OCI-LY3 (cell line): Measurements from ENCODE around the gene ALG5.

Source experiments
- H2AFZ ChIP-seq: fragments of 200-600, 300-600 bp; shearing (Covaris generic); 2 replicates; pipeline ENCODE4 v1.6.0; 2014; ENCODE audit warnings: antibody characterized with exemption, low read depth, low read length
- H3K27ac ChIP-seq: fragments of 200-600, 300-600 bp; sonication (generic); 2 replicates; pipeline ENCODE4 v1.5.1; 2014; ENCODE audit warnings: mild to moderate bottlenecking, low read length, moderate library complexity, mixed read lengths
- H3K27me3 ChIP-seq: fragments of 200-600, 300-600 bp; sonication (generic); 2 replicates; pipeline ENCODE4 v1.6.1; 2014; ENCODE audit warnings: low read depth, low read length, mixed read lengths
- H3K36me3 ChIP-seq: fragments of 200-600, 300-600 bp; sonication (generic); replicated peaks from 2 replicates; pipeline ENCODE3; 2014; ENCODE audit warnings: low read depth, low read length, mixed read lengths
- H3K4me1 ChIP-seq: fragments of 300-600, 200-600 bp; sonication (generic); 2 replicates; pipeline ENCODE4 v1.6.1; 2014; ENCODE audit warnings: low read length, mixed read lengths
- H3K4me2 ChIP-seq: fragments of 200-600, 300-600 bp; sonication (generic); 2 replicates; pipeline ENCODE4 v1.6.1; 2014; ENCODE audit warnings: low read length, mixed read lengths
- H3K4me3 ChIP-seq: fragments of 300-600, 200-600 bp; sonication (generic); 2 replicates; pipeline ENCODE4 v1.5.1; 2014; ENCODE audit warnings: antibody characterized with exemption, mild to moderate bottlenecking, low read length, moderate library complexity
- H3K79me2 ChIP-seq: fragments of 300-600, 200-600 bp; shearing (Covaris generic); 2 replicates; pipeline ENCODE4 v1.6.1; 2014; ENCODE audit warnings: mild to moderate bottlenecking, low read length, mixed read lengths
- H3K9ac ChIP-seq: fragments of 300-600, 200-600 bp; shearing (Covaris generic); 2 replicates; pipeline ENCODE4 v1.6.0; 2014; ENCODE audit warnings: mild to moderate bottlenecking, low read length, moderate library complexity
- H3K9me3 ChIP-seq: fragments of 200-600, 300-600 bp; shearing (Covaris generic); 2 replicates; pipeline ENCODE4 v1.6.1; 2014; ENCODE audit warnings: low read length, mixed read lengths; ENCODE audit not compliant: insufficient read depth
- H4K20me1 ChIP-seq: fragments of 200-600, 300-600 bp; sonication (generic); 2 replicates; pipeline ENCODE4 v1.6.1; 2016; ENCODE audit warnings: low read length, mixed read lengths; ENCODE audit not compliant: insufficient read depth
- EZH2phosphoT487 ChIP-seq: fragments of 200-600 bp; shearing (Covaris generic); IDR thresholded peaks from 2 replicates; pipeline ENCODE4 v1.6.1; 2018; ENCODE audit warnings: antibody characterized with exemption, mixed run types, low read depth
- TF ChIP-seq, protein P1 (sequence below): fragments of 200-600, 300-600 bp; sonication (generic); IDR thresholded peaks from 2 replicates; pipeline ENCODE4 v1.5.1; 2014; ENCODE audit warnings: antibody characterized with exemption, low read length, low read depth

ALG5 gene

GRCh38 chr13:37011002-37011401 is 11.9 kb upstream of the ALG5 start:
- peaks cover 80% of the 10 kb centered on the region for H3K36me3 ChIP-seq
- no peaks in the 10 kb centered on the region for H3K9me3 ChIP-seq
- H4K20me1 ChIP-seq = no peaks in the 10 kb centered on the region
- TF ChIP-seq EZH2phosphoT487 = no peak
- TF ChIP-seq, protein P1, sequence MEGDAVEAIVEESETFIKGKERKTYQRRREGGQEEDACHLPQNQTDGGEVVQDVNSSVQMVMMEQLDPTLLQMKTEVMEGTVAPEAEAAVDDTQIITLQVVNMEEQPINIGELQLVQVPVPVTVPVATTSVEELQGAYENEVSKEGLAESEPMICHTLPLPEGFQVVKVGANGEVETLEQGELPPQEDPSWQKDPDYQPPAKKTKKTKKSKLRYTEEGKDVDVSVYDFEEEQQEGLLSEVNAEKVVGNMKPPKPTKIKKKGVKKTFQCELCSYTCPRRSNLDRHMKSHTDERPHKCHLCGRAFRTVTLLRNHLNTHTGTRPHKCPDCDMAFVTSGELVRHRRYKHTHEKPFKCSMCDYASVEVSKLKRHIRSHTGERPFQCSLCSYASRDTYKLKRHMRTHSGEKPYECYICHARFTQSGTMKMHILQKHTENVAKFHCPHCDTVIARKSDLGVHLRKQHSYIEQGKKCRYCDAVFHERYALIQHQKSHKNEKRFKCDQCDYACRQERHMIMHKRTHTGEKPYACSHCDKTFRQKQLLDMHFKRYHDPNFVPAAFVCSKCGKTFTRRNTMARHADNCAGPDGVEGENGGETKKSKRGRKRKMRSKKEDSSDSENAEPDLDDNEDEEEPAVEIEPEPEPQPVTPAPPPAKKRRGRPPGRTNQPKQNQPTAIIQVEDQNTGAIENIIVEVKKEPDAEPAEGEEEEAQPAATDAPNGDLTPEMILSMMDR = no peak
- no peak overlapping the region for H3K4me2 ChIP-seq
- no peaks in the 10 kb centered on the region for H3K4me1 ChIP-seq
- no peak overlapping the region for H3K27ac ChIP-seq
- no peaks in the 10 kb centered on the region for H3K79me2 ChIP-seq
- H3K27me3 ChIP-seq = no peaks in the 10 kb centered on the region
- H2AFZ ChIP-seq = no peak overlapping the region
- H3K9ac ChIP-seq = no peak overlapping the region
- no peak overlapping the region for H3K4me3 ChIP-seq

DNA sequence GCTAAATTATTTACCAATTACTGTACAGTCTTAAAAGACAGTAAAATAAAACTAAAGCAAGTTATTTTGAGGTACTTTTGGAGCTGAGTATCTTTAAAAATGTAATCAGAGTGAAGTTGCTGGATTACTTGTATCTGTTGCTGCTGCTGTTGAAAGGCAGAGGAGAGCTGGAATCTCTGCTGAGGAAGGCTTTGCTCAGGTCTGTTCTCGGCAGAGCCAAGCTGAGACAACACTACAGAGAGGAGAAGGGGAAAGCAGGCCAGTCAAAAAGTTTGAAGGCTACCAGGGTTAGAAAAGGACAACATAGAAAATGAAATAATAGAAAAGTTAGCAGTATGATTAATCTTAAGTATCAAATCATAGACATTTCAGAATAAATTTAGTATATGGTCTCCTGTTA is 11.3 kb upstream of the ALG5 start:
- Histone ChIP-seq H3K9me3 (no peaks in the 10 kb centered on the region), H3K79me2 (no peaks in the 10 kb centered on the region), H2AFZ (no peak overlapping the region), H3K27me3 (no peaks in the 10 kb centered on the region), H3K4me3 (no peak overlapping the region), H3K9ac (no peak overlapping the region), H3K4me2 (no peak overlapping the region), H4K20me1 (no peaks in the 10 kb centered on the region), H3K36me3 (peaks cover 78% of the 10 kb centered on the region), H3K27ac (no peak overlapping the region), H3K4me1 (no peaks in the 10 kb centered on the region)
- TF ChIP-seq EZH2phosphoT487 = no peak
- TF ChIP-seq, protein P1 = no peak

DNA sequence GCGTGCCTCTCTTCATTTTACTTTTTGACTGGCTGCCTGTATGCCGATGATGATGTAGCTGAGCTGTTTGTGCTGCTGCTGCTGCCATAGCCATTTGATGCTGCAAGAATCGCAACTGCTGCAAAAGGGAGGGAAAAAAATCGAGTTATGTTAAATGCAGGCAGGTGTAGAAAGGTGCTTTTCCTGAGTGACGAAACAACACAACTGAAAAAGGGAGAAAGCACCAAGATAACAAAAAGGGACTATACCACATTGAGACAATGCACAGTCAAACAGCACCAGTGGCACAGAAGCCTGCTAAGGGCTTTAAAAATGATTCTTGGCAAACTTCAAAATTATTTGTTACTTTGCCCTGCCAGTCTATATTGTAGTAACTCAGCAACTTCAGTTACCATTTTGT is 10.6 kb upstream of the ALG5 start:
- Histone ChIP-seq H3K4me1 (no peaks in the 10 kb centered on the region), H3K9me3 (no peaks in the 10 kb centered on the region), H2AFZ (no peak overlapping the region), H3K4me3 (no peak overlapping the region), H4K20me1 (no peaks in the 10 kb centered on the region), H3K9ac (no peak overlapping the region), H3K79me2 (no peaks in the 10 kb centered on the region), H3K36me3 (peaks cover 80% of the 10 kb centered on the region), H3K27ac (no peak overlapping the region), H3K4me2 (no peak overlapping the region), H3K27me3 (no peaks in the 10 kb centered on the region)
- no peak for TF ChIP-seq EZH2phosphoT487
- TF ChIP-seq, protein P1 = no peak

DNA sequence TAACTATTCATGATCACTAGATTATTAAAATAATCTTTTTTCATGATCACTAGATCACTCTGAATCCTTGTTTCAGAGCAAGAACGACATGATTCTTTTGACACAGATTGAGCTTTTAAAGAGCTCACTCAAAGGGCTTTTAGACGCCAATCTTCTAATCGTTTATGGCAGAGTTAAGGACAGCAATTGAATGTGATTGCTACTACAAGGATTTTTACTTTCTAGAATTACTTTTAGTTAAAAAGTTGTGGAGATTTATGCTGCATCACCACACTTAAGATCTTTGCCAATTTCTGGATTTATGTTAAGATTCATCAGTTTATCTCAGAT is 2.7 kb upstream of the ALG5 start:
- no peaks in the 10 kb centered on the region for H4K20me1 ChIP-seq
- H3K4me3 ChIP-seq = peak overlapping the region; percentile 94
- H3K4me2 ChIP-seq = peak overlapping the region; percentile 72
- H3K4me1 ChIP-seq = peaks cover 14% of the 10 kb centered on the region
- peaks cover 56% of the 10 kb centered on the region for H3K79me2 ChIP-seq
- H3K27ac ChIP-seq = no peak overlapping the region
- H3K9me3 ChIP-seq = no peaks in the 10 kb centered on the region
- peak overlapping the region; percentile 96 for H3K9ac ChIP-seq
- no peak overlapping the region for H2AFZ ChIP-seq
- H3K27me3 ChIP-seq = no peaks in the 10 kb centered on the region
- no peak for TF ChIP-seq EZH2phosphoT487
- TF ChIP-seq, protein P1 = no peak
- peaks cover 35% of the 10 kb centered on the region for H3K36me3 ChIP-seq
